Measurements from ENCODE around the gene CBX3. TPM values are rescaled to one million over a fixed set of nuclear protein-coding genes. Genes with fewer than 3 reads are reported as not detected.
"Not testable (repeated sequence)": the region's sequence is repeated elsewhere in the genome, so short reads cannot be mapped to it uniquely, and the experiment has no call there.

CBX3 gene
- total RNA-seq, 2 donors from 2014 or later: 213 to 219 TPM

GRCh38 chr7:26160896-26161295 is 40.6 kb upstream of the CBX3 start:
- Histone ChIP-seq H3K36me3 (ENCODE audit: control insufficient read depth, insufficient read depth, low read length) (no peaks in the 10 kb centered on the region), H3K9me3 (ENCODE audit: control insufficient read depth, low read length) (no peaks in the 10 kb centered on the region), H3K27me3 (ENCODE audit: control insufficient read depth, insufficient read depth, low read length, poor library complexity, severe bottlenecking) (no peaks in the 10 kb centered on the region), H3K4me3 (ENCODE audit: low read length) (no peak overlapping the region), H3K4me1 (ENCODE audit: control insufficient read depth, insufficient read depth, low read length) (no peaks in the 10 kb centered on the region), H3K27ac (ENCODE audit: low read depth, low read length) (no peak overlapping the region), H3K9ac (ENCODE audit: extremely low read depth, low read length, poor library complexity, severe bottlenecking) (no peak overlapping the region)
- DNase-seq: no peak
- Mint-ChIP-seq H3K4me1 (peaks cover 30% of the 10 kb centered on the region), H3K9me3 (peaks cover 5% of the 10 kb centered on the region), H3K27me3 (ENCODE audit: insufficient read depth) (no peaks in the 10 kb centered on the region), H3K36me3 (ENCODE audit: low read depth) (peaks cover 7% of the 10 kb centered on the region), H3K4me3 (no peak overlapping the region), H3K27ac (no peak overlapping the region)
- WGBS, 2 experiments (ENCODE audit: insufficient coverage in 1 of 2, insufficient read length in 1 of 2): 92 to 98% methylated on average over 2 of the region's 2 CpGs
- TF ChIP-seq CTCF (conservative IDR thresholded peaks at IDR 0.05): no peak

GRCh38 chr7:26162431-26162830 is 39.1 kb upstream of the CBX3 start:
- Histone ChIP-seq H3K27ac (ENCODE audit: low read depth, low read length) (no peak overlapping the region), H3K9me3 (ENCODE audit: control insufficient read depth, low read length) (no peaks in the 10 kb centered on the region), H3K4me1 (ENCODE audit: control insufficient read depth, insufficient read depth, low read length) (no peaks in the 10 kb centered on the region), H3K27me3 (ENCODE audit: control insufficient read depth, insufficient read depth, low read length, poor library complexity, severe bottlenecking) (no peaks in the 10 kb centered on the region), H3K36me3 (ENCODE audit: control insufficient read depth, insufficient read depth, low read length) (no peaks in the 10 kb centered on the region), H3K4me3 (ENCODE audit: low read length) (no peak overlapping the region), H3K9ac (ENCODE audit: extremely low read depth, low read length, poor library complexity, severe bottlenecking) (no peak overlapping the region)
- H3K36me3 Mint-ChIP-seq (ENCODE audit: low read depth): peaks cover 5% of the 10 kb centered on the region
- H3K4me3 Mint-ChIP-seq: no peak overlapping the region
- H3K9me3 Mint-ChIP-seq: peaks cover 5% of the 10 kb centered on the region
- H3K4me1 Mint-ChIP-seq: peaks cover 36% of the 10 kb centered on the region
- WGBS, 2 experiments (ENCODE audit: insufficient coverage in 1 of 2, insufficient read length in 1 of 2): 83 to 90% methylated on average over 1 to 2 of the region's 2 CpGs
- TF ChIP-seq CTCF (conservative IDR thresholded peaks at IDR 0.05): no peak
- H3K27me3 Mint-ChIP-seq (ENCODE audit: insufficient read depth): no peaks in the 10 kb centered on the region
- H3K27ac Mint-ChIP-seq: no peak overlapping the region
- DNase-seq: no peak

GRCh38 chr7:26163804-26164203 is 37.7 kb upstream of the CBX3 start:
- not testable (repeated sequence) for DNase-seq; H3K4me1 ChIP-seq (ENCODE audit: control insufficient read depth, insufficient read depth, low read length); H3K36me3 ChIP-seq (ENCODE audit: control insufficient read depth, insufficient read depth, low read length); H3K27me3 ChIP-seq (ENCODE audit: control insufficient read depth, insufficient read depth, low read length, poor library complexity, severe bottlenecking); H3K27me3 Mint-ChIP-seq (ENCODE audit: insufficient read depth); H3K9me3 ChIP-seq (ENCODE audit: control insufficient read depth, low read length); H3K36me3 Mint-ChIP-seq (ENCODE audit: low read depth); H3K27ac ChIP-seq (ENCODE audit: low read depth, low read length); H3K9ac ChIP-seq (ENCODE audit: extremely low read depth, low read length, poor library complexity, severe bottlenecking); H3K4me3 Mint-ChIP-seq; H3K9me3 Mint-ChIP-seq; H3K27ac Mint-ChIP-seq; H3K4me3 ChIP-seq (ENCODE audit: low read length)
- WGBS, 2 experiments (ENCODE audit: insufficient coverage in 1 of 2, insufficient read length in 1 of 2): 83% methylated on average over 1 of the region's 1 CpG; no CpG with 5 or more reads in 1 of the 2 experiments
- peaks cover 29% of the 10 kb centered on the region for H3K4me1 Mint-ChIP-seq

All from endodermal cell (in vitro differentiated cells).